ENCODE data around the gene STK11IP.

STK11IP gene, protein sequence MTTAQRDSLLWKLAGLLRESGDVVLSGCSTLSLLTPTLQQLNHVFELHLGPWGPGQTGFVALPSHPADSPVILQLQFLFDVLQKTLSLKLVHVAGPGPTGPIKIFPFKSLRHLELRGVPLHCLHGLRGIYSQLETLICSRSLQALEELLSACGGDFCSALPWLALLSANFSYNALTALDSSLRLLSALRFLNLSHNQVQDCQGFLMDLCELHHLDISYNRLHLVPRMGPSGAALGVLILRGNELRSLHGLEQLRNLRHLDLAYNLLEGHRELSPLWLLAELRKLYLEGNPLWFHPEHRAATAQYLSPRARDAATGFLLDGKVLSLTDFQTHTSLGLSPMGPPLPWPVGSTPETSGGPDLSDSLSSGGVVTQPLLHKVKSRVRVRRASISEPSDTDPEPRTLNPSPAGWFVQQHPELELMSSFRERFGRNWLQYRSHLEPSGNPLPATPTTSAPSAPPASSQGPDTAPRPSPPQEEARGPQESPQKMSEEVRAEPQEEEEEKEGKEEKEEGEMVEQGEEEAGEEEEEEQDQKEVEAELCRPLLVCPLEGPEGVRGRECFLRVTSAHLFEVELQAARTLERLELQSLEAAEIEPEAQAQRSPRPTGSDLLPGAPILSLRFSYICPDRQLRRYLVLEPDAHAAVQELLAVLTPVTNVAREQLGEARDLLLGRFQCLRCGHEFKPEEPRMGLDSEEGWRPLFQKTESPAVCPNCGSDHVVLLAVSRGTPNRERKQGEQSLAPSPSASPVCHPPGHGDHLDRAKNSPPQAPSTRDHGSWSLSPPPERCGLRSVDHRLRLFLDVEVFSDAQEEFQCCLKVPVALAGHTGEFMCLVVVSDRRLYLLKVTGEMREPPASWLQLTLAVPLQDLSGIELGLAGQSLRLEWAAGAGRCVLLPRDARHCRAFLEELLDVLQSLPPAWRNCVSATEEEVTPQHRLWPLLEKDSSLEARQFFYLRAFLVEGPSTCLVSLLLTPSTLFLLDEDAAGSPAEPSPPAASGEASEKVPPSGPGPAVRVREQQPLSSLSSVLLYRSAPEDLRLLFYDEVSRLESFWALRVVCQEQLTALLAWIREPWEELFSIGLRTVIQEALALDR

DNA sequence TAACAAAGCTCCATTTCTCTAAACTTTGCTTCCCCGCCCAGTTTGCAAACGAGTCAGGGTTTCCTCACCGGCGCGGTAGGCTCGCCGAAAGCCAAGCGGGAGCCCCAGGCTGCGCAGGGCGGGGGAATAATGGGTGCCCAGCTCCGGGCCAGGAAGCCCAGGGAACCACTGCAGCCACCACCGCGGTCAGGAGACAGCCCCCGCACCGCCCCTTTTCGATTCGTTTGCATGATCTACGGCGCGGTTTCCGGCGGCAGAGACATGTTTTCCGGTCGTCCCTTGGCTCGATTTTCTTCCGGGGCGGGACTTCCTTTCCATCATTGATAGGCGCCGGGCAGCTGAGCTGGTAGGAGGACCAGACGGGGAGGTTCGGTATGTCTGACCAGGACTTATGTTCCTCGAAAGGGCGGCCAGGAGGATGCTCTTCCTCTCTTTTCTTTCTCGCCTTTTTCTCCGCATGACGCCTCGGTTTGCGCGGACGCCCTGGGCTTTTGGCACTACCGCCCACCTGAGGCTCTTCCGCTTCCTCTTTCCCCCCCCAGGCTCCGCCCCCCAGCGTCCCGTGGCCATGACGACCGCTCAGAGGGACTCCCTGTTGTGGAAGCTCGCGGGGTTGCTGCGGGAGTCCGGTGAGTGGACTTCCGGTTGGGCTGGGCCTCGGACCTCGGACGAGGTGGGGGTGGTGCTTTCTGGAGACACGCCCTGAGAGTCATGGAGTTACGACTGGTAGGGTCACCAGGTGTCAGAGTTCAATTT lies at the start of gene STK11IP:
TSS of gene STK11IP (plus strand) at position 306 of the 756 bp plus-strand sequence. CDS start at position 569, 263 bp downstream.
- peak within 1 kb of the TSS; percentile 97 for H3K27ac Mint-ChIP-seq
- peaks cover 11% of the 10 kb centered on the region for H3K4me1 Mint-ChIP-seq
- H3K9me3 Mint-ChIP-seq: no peaks in the 10 kb centered on the region
- H3K4me3 Mint-ChIP-seq: peak within 1 kb of the TSS; percentile 97
- H3K36me3 Mint-ChIP-seq: peaks cover 5% of the 10 kb centered on the region
- H3K27me3 Mint-ChIP-seq: peaks cover 1% of the 10 kb centered on the region

DNA sequence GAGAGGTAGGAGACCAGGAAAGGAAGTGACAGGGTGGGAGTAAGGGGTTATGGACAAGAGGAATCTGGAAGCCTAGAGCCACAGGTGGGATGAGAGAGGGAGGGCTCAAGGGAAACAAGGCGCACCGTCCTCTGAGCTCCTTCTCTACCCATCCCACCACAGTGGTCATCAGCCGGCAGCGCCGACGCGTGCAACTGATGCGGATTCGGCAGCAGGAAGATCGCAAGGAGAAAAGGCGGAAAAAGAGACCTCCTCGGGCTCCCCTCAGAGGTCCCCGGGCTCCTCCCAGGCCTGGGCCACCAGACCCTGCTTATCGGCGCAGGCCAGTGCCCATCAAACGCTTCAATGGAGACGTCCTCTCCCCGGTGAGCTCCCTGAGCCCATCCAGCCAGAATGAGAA lies 48.7 kb upstream of the STK11IP start:
- H3K36me3 Mint-ChIP-seq: no peaks in the 10 kb centered on the region
- H3K27ac Mint-ChIP-seq: no peak overlapping the region
- H3K4me3 Mint-ChIP-seq: no peak overlapping the region
- no peaks in the 10 kb centered on the region for H3K9me3 Mint-ChIP-seq
- H3K27me3 Mint-ChIP-seq: peaks cover 15% of the 10 kb centered on the region
- H3K4me1 Mint-ChIP-seq: peaks cover 9% of the 10 kb centered on the region

DNA sequence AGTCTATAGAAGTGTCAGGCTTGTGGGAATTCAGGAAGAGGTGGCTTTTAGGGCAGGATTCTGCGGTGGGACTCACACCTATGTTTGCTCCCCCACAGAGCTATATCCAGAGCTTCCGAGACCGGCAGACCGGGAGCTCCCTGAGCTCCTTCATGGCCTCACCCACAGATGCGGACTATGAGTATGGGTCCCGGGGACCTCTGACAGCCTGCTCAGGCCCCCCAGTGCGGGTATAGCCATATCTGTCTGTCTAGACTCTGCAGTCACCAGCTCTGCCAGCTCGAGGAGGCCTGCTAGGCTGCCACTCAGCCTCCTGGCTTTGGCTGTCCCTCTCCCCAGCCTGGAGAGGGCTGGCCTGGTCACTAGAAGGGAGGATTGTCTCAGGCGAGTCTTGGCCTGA lies 48.0 kb upstream of the STK11IP start:
- Mint-ChIP-seq H3K4me3 (no peak overlapping the region), H3K27me3 (peaks cover 18% of the 10 kb centered on the region), H3K27ac (no peak overlapping the region), H3K36me3 (no peaks in the 10 kb centered on the region), H3K4me1 (peaks cover 4% of the 10 kb centered on the region), H3K9me3 (no peaks in the 10 kb centered on the region)

DNA sequence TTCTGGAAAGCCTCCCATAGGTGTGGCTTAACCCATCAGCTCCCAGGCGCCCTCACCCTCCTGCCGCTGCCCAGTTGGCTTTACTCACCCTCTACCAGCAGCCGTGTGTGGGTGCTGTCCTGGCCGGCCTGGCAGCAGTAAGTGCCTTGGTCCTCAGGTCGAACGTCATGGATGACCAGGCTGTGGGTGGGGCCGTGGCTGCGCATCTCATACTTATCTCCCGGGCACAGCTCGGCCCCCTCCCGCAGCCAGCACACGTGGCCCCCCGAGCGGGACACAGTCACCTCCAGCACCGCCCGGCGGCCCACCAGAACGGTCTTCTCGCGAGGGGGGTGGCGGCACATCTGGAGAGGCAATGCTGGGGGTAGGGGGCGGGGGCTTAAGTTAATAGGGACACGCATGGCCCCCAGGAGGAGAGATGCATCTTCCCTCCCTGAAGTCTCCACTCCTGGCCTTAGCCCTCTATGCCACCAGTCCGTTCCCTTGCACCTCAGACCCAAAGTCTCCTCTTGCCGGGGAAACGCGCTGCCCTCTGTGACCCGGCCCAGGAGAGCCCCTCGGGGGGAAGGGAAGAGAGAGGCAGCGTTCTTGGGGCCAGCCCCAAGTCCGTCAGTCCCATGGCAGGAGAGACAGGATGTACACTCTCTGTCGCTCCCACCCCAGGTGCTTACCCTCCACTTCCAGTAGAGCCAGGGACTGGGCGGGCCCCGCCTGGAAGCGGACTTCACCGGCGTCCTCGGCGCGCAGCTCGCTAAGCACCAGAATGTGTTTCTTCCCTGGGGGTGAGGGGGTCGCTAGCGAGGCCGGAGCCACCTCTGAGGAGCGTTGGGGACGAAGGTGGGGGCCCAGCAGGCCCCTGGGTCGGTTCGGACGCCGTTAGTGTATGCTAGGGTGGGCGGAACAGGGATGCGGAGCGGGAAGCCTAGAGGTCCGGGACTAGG lies 45.9 kb upstream of the STK11IP start:
- Mint-ChIP-seq H3K4me1 (no peaks in the 10 kb centered on the region), H3K27ac (peak overlapping the region; percentile 35), H3K4me3 (peak overlapping the region; percentile 76), H3K36me3 (no peaks in the 10 kb centered on the region), H3K9me3 (no peaks in the 10 kb centered on the region), H3K27me3 (peaks cover 23% of the 10 kb centered on the region)

DNA sequence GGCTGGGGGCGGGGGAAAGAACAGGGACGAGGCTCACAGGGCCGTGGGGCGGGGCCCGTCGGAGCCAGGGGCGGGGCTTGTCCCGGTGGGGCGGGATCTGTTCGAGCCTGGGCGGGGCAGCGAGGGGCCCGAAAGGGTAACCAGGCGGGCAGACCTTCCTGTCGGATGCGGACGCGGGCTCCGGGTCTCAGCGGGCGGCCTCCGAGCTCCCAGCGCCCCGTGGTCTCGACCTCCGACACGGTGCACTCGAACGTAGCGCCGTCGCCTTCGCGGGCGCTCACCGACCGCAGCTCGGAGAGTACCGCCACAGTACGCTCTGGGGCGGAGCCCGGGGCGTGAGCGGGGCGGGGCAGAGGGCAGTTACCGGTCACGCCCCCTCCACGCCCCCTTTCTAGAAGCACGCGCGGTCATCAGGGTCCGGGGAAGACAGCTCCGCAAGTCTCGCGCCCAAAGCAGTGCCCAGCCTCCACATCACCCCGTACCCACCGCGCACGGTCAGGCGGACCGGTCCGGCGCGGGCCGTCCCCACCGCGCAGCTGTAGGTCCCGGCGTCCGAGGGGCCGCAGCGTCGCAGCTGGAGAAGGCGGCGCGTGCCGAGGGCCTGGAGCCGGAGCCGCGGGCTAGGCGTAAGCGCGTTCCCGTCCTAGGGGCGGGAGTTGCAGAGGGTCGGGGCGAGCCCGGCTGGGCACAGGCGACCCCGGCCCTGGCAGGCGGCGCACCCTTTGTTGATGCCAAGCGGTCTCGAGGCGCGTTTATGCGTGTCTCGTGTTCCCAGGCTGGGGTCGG lies 45.1 kb upstream of the STK11IP start:
- Mint-ChIP-seq H3K4me3 (peak overlapping the region; percentile 76), H3K27ac (no peak overlapping the region), H3K4me1 (no peaks in the 10 kb centered on the region), H3K27me3 (peaks cover 24% of the 10 kb centered on the region), H3K36me3 (no peaks in the 10 kb centered on the region), H3K9me3 (no peaks in the 10 kb centered on the region)

DNA sequence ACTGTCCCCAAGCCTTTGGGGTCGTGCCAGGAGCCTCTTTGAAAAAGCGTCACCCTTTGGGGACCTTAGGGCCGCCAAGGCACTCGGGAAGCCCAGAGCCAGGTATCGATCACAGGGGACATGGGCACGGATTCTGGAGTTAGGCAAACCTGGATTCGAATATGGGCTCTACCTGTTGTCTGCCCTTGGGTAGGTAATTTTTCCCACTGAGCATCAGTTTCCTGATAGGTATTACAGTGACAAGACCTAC lies 44.6 kb upstream of the STK11IP start:
- no peak overlapping the region for H3K4me3 Mint-ChIP-seq

DNA sequence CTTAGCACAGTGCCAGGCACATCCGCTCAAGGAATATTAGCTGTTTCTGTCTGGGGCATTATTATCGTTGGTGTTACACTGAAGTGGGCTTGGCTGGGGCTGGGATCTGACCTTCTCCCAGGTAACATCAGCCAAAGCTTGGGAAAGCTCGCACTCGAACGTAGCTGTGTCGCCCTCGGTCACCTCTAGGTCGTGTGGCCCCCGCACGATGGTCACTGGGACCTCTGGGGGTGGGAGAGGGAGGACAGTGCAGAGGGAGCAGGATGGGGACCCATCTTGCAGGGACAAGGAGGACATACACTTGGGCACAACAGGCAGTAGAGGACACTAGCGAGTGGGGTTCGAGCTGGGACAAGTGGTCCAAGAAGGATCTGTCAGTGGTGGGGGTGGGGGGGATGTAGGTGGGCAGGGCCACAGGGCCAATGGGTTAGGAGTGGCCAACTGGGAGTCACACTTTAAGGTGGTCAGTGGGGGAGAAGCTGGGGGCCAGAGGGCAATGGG lies 44.1 kb upstream of the STK11IP start:
- Mint-ChIP-seq H3K4me1 (no peaks in the 10 kb centered on the region), H3K4me3 (peak overlapping the region; percentile 42), H3K27ac (no peak overlapping the region), H3K27me3 (peaks cover 24% of the 10 kb centered on the region), H3K9me3 (no peaks in the 10 kb centered on the region), H3K36me3 (no peaks in the 10 kb centered on the region)

More for the DNA sequence above, 44.6 kb upstream of the STK11IP start:
- no peaks in the 10 kb centered on the region for H3K36me3 Mint-ChIP-seq
- H3K27ac Mint-ChIP-seq: no peak overlapping the region
- peaks cover 24% of the 10 kb centered on the region for H3K27me3 Mint-ChIP-seq
- H3K4me1 Mint-ChIP-seq: no peaks in the 10 kb centered on the region
- H3K9me3 Mint-ChIP-seq: no peaks in the 10 kb centered on the region

DNA sequence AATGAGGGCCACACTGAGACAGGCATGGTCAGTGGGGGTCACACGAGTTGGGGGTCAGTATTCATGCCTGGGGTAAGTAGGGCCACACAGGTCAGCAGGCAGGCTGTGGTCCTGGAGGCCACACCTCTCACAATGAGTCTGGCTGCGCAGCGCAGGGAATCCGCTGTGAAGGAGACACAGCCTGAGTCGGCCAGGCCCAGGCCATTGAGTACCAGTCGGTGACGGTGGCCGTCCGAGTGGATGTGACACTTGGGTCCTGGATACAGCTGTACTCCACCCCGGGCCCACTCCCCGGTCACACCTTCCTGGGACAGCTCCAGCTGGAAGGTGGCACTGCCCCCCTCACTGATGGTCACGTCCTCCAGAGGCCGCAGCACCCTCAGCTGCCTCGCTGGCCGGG lies 43.3 kb upstream of the STK11IP start:
- no peak overlapping the region for H3K27ac Mint-ChIP-seq
- H3K9me3 Mint-ChIP-seq: no peaks in the 10 kb centered on the region
- no peaks in the 10 kb centered on the region for H3K36me3 Mint-ChIP-seq
- H3K4me3 Mint-ChIP-seq: no peak overlapping the region
- peaks cover 23% of the 10 kb centered on the region for H3K27me3 Mint-ChIP-seq
- no peaks in the 10 kb centered on the region for H3K4me1 Mint-ChIP-seq

DNA sequence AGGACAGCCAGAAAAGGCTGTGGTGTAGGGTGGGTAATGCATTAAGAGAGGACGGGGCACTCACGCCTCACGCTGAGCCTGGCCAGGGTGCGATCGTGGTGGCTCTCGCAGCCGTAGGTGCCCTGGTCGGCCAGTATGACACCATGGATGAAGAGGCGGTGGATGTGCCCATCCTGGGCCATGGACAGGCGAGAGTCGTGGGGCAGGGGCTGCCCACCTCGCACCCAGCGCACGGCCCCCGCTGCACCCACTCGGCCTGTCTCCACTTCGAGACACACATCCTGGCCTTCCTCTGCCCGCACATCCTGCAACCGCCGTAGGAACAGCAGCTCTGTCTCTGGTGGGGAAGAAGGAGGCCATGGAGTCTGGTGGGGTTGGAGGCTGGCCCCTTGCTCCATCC lies 41.7 kb upstream of the STK11IP start:
- H3K27ac Mint-ChIP-seq: no peak overlapping the region
- no peaks in the 10 kb centered on the region for H3K36me3 Mint-ChIP-seq
- no peaks in the 10 kb centered on the region for H3K9me3 Mint-ChIP-seq

DNA sequence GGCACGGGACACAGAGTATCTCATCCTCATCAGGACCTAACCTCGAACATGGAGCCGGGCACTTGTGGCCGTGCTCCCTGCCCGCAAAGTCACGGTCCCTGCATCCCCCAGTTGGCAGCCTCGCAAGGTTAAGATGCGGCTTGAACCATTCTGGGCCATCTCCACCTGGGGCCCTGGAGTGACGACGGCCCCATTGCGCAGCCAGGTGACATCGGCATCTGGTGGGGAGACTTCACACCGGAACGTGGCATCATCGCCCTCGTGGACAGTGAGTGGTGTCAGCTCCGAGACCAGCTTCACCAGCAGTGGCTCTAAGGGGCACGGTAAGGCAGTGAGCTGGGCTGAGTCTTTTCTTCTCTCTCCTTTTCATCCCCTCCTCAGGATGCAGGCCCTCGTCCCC lies 41.2 kb upstream of the STK11IP start:
- Mint-ChIP-seq H3K4me1 (no peaks in the 10 kb centered on the region), H3K27me3 (peaks cover 22% of the 10 kb centered on the region), H3K4me3 (no peak overlapping the region), H3K27ac (no peak overlapping the region), H3K36me3 (no peaks in the 10 kb centered on the region), H3K9me3 (no peaks in the 10 kb centered on the region)

More for the DNA sequence above, 41.7 kb upstream of the STK11IP start:
- Mint-ChIP-seq H3K4me1 (no peaks in the 10 kb centered on the region), H3K4me3 (no peak overlapping the region), H3K27me3 (peaks cover 23% of the 10 kb centered on the region)

DNA sequence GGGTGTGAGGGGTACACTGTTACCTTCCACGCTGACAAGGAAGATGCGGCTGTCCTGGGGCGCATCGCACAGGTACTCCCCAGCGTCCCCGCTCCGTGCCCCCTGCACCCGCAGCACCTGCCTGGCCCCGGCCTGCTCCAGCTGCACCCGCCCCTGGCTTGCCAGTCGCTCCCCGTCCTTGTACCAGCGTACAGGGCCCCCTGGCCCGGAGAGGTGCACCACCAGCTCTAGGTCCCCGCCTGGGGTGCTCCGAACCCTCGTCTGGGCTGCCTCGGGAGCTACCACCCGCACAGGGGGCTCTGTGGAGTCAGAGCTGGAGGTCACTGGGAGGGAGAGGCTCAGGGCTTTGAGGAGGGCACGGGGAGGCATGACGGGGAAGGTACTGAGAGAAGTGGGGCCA lies 40.3 kb upstream of the STK11IP start:
- H3K9me3 Mint-ChIP-seq: no peaks in the 10 kb centered on the region

DNA sequence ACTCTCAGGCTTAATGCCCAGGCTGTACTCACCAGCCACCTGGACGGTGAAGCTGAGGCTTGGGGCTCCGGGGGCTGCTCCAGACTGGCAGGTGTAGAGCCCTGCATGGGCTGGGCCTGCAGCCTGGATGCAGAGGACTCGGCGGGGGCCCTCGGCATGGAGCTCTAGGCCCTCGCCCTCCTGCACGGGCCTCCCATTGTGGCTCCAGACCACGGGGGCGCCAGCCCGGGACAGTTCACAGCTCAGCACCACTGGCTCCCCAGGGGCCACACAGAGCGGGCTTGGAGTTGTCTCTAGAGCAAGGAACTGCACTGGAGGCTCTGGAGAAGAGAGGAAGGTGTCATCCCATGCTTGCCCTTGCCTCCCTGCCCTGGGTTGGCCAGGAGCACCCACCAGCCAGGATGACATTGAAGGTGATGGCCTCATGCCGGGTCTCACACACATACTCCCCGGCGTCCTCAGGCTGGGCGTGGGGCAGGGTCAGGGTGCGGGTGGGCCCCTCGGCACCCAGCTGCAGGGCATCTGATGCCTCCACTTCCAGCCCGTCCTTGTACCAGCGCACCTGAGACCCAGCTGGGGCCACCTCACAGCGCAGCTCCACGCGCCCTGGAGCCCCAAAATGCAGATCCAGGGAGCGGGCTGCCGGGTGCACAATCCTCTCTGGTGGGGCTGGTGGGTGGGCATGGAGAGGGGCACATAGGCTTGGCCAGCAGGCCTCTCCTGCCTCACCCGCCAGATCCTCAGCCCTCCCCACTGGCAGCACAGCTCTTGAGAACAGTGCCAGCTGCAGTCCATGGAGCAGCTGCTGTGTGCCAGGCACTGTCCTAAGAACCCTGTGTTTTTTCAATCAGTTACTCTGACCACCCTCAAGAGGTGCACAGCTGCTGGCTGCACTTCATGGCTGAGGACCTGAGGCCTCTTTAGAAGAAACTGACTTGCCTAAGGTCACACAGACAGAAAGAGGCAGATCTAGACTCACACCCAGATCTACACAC lies 39.6 kb upstream of the STK11IP start:
- H3K36me3 Mint-ChIP-seq: no peaks in the 10 kb centered on the region
- no peaks in the 10 kb centered on the region for H3K9me3 Mint-ChIP-seq
- no peak overlapping the region for H3K27ac Mint-ChIP-seq
- no peak overlapping the region for H3K4me3 Mint-ChIP-seq
- H3K4me1 Mint-ChIP-seq: no peaks in the 10 kb centered on the region
- peaks cover 20% of the 10 kb centered on the region for H3K27me3 Mint-ChIP-seq

More for the DNA sequence above, 40.3 kb upstream of the STK11IP start:
- H3K27me3 Mint-ChIP-seq: peaks cover 18% of the 10 kb centered on the region
- H3K27ac Mint-ChIP-seq: no peak overlapping the region
- no peak overlapping the region for H3K4me3 Mint-ChIP-seq
- no peaks in the 10 kb centered on the region for H3K4me1 Mint-ChIP-seq
- no peaks in the 10 kb centered on the region for H3K36me3 Mint-ChIP-seq

Data from activated naive CD4-positive, alpha-beta T cell treated with anti-CD3 and anti-CD28 coated beads, Interleukin-2, amount 50 U/mL, for 24 hours (primary cell).